Measurements from ENCODE around the gene GABRB3. TPM values are rescaled to one million over a fixed set of nuclear protein-coding genes. Genes with fewer than 3 reads are reported as not detected.

The GABRB3 gene
- total and polyA plus RNA-seq, 4 donors: 0.81 to 5.5 (median 3.6) TPM

DNA sequence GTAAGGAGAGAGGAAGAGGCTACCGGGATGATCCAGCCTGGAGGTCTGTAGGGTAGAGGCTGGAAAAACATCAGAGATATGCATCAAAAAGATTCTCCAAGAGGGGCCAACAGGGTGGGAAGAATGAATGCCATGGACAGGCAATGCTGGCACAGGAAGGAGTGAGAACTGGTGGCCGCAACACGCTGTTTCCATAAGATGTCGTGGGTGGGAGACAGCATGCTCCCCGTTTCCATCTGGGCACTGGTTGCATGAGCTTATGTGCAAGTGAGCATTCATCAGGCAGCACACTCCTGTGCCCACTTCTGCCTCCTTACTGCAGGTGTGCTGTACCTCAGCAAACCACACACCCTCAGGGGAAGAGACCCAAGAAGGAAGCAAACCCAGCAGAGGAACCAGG lies 59.4 kb downstream of the GABRB3 start:
- H3K4me3 ChIP-seq: no peak overlapping the region
- H3K27ac ChIP-seq (ENCODE audit: low read depth in 1 of 2, low read length in 1 of 2): no peak overlapping the region
- no peak for DNase-seq
- TF ChIP-seq, protein P1, sequence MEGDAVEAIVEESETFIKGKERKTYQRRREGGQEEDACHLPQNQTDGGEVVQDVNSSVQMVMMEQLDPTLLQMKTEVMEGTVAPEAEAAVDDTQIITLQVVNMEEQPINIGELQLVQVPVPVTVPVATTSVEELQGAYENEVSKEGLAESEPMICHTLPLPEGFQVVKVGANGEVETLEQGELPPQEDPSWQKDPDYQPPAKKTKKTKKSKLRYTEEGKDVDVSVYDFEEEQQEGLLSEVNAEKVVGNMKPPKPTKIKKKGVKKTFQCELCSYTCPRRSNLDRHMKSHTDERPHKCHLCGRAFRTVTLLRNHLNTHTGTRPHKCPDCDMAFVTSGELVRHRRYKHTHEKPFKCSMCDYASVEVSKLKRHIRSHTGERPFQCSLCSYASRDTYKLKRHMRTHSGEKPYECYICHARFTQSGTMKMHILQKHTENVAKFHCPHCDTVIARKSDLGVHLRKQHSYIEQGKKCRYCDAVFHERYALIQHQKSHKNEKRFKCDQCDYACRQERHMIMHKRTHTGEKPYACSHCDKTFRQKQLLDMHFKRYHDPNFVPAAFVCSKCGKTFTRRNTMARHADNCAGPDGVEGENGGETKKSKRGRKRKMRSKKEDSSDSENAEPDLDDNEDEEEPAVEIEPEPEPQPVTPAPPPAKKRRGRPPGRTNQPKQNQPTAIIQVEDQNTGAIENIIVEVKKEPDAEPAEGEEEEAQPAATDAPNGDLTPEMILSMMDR (IDR thresholded peaks at IDR 0.05; ENCODE audit: control extremely low read depth, extremely low read depth): no peak
- no peaks in the 10 kb centered on the region for H3K27me3 ChIP-seq (ENCODE audit: control insufficient read depth in 3 of 3, insufficient read depth in 3 of 3, low read length in 2 of 3)
- H3K9me3 ChIP-seq (ENCODE audit: control insufficient read depth in 4 of 4, insufficient read depth in 3 of 4, low read length in 3 of 4): peaks cover 0 to 2% (median under 1%) of the 10 kb centered on the region in 4 donors
- H3K4me1 ChIP-seq (ENCODE audit: control insufficient read depth in 5 of 5, insufficient read depth in 5 of 5, low read length in 5 of 5): no peaks in the 10 kb centered on the region
- ATAC-seq (ENCODE audit: insufficient read depth, low FRiP score): no peak
- no peaks in the 10 kb centered on the region for H3K36me3 ChIP-seq (ENCODE audit: control insufficient read depth in 4 of 4, insufficient read depth in 4 of 4, low read length in 4 of 4)
- 91 to 94% methylated on average over 5 of the region's 5 CpGs for WGBS, 2 donors
- H3K9ac ChIP-seq (ENCODE audit: insufficient read depth in 1 of 2, low read length in 2 of 2): no peak overlapping the region

DNA sequence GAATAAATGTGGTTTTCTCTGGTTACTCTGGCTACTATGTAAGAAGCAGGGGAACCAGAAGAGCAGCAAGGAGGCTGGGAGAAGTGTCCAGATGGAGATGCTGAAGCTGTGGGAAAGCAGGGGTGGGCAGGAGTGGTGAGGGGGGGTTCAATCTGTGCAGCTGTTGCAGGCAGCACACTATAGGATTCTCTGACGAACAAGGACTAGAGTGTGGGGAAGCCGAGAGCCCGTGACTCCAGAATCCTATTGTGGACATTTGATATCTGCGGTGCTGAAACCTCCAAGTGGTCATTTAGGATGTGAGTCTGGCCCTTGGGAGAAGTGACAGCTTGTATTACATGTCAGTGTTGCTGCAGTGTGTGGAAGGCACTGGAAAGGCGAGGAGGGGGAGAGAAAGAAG lies 60.5 kb downstream of the GABRB3 start:
- peaks cover 0 to 2% (median under 1%) of the 10 kb centered on the region in 4 donors for H3K9me3 ChIP-seq (ENCODE audit: control insufficient read depth in 4 of 4, insufficient read depth in 3 of 4, low read length in 3 of 4)
- no peaks in the 10 kb centered on the region for H3K36me3 ChIP-seq (ENCODE audit: control insufficient read depth in 4 of 4, insufficient read depth in 4 of 4, low read length in 4 of 4)
- H3K9ac ChIP-seq (ENCODE audit: insufficient read depth in 1 of 2, low read length in 2 of 2): no peak overlapping the region
- no peak for DNase-seq
- no peaks in the 10 kb centered on the region for H3K4me1 ChIP-seq (ENCODE audit: control insufficient read depth in 5 of 5, insufficient read depth in 5 of 5, low read length in 5 of 5)
- no peaks in the 10 kb centered on the region for H3K27me3 ChIP-seq (ENCODE audit: control insufficient read depth in 3 of 3, insufficient read depth in 3 of 3, low read length in 2 of 3)
- 74 to 93% methylated on average over 5 of the region's 5 CpGs for WGBS, 2 donors
- ATAC-seq (ENCODE audit: insufficient read depth, low FRiP score): no peak
- H3K4me3 ChIP-seq: no peak overlapping the region
- no peak overlapping the region for H3K27ac ChIP-seq (ENCODE audit: low read depth in 1 of 2, low read length in 1 of 2)
- TF ChIP-seq, protein P1 (IDR thresholded peaks at IDR 0.05; ENCODE audit: control extremely low read depth, extremely low read depth): no peak

DNA sequence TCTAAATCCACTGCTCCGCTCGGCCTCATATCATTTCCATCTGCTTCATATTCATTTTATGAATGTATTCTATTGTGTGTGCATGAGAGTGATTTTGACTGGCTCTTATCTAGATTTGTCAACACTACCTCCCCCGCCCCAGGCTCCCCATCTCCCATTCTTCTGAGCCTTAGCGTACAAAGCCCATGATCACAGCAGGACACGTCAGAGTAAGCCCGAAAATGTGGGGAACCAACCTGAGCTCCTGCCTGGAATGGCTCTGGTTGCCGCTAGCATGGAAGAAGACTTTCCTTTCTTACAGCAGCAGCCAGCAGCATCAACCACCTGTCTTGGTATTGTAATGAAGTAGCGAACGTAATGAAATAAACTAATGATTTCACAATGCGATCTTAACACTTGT lies 61.4 kb downstream of the GABRB3 start:
- Histone ChIP-seq H3K4me1 (ENCODE audit: control insufficient read depth in 5 of 5, insufficient read depth in 5 of 5, low read length in 5 of 5) (no peaks in the 10 kb centered on the region), H3K9me3 (ENCODE audit: control insufficient read depth in 4 of 4, insufficient read depth in 3 of 4, low read length in 3 of 4) (peaks cover 0 to 2% (median 0%) of the 10 kb centered on the region in 4 donors), H3K27ac (ENCODE audit: low read depth in 1 of 2, low read length in 1 of 2) (no peak overlapping the region), H3K27me3 (ENCODE audit: control insufficient read depth in 3 of 3, insufficient read depth in 3 of 3, low read length in 2 of 3) (no peaks in the 10 kb centered on the region), H3K36me3 (ENCODE audit: control insufficient read depth in 4 of 4, insufficient read depth in 4 of 4, low read length in 4 of 4) (no peaks in the 10 kb centered on the region), H3K4me3 (no peak overlapping the region), H3K9ac (ENCODE audit: insufficient read depth in 1 of 2, low read length in 2 of 2) (no peak overlapping the region)
- no peak for ATAC-seq (ENCODE audit: insufficient read depth, low FRiP score)
- no peak for DNase-seq
- TF ChIP-seq, protein P1 (IDR thresholded peaks at IDR 0.05; ENCODE audit: control extremely low read depth, extremely low read depth): no peak
- WGBS, 2 donors: 57 to 75% methylated on average over 10 of the region's 10 CpGs

DNA sequence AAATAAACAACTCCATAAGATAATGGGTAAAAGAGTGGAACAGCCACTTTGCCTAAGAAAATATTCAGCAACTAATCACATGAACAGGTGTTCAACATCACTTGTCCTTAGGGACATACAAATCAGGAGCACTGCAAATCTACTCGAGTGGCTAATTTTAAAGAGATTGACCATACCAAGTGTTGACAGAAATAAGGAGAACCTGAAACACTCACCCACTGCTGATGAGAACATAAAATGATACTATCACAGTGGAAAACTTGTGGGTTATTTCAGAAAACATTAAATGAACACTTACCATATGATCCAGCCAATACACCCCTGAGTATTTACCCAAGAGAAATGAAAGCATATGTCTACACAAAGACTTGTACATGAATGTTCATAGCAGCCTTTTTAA lies 70.5 kb downstream of the GABRB3 start:
- 48 to 78% methylated on average over 1 of the region's 1 CpG for WGBS, 2 donors
- Histone ChIP-seq H3K27ac (ENCODE audit: low read depth in 1 of 2, low read length in 1 of 2) (no peak overlapping the region), H3K36me3 (ENCODE audit: control insufficient read depth in 4 of 4, insufficient read depth in 4 of 4, low read length in 4 of 4) (no peaks in the 10 kb centered on the region), H3K27me3 (ENCODE audit: control insufficient read depth in 3 of 3, insufficient read depth in 3 of 3, low read length in 2 of 3) (peaks cover 0 to 3% (median 0%) of the 10 kb centered on the region in 3 donors), H3K9ac (ENCODE audit: insufficient read depth in 1 of 2, low read length in 2 of 2) (no peak overlapping the region), H3K4me1 (ENCODE audit: control insufficient read depth in 5 of 5, insufficient read depth in 5 of 5, low read length in 5 of 5) (no peaks in the 10 kb centered on the region), H3K4me3 (no peak overlapping the region), H3K9me3 (ENCODE audit: control insufficient read depth in 4 of 4, insufficient read depth in 3 of 4, low read length in 3 of 4) (peaks cover 0 to 4% (median 0%) of the 10 kb centered on the region in 4 donors)
- TF ChIP-seq, protein P1 (IDR thresholded peaks at IDR 0.05; ENCODE audit: control extremely low read depth, extremely low read depth): no peak
- ATAC-seq (ENCODE audit: insufficient read depth, low FRiP score) (no peak), DNase-seq (no peak)

Measured in lung (tissue), 12 donors.